HG02943 (cell line): ENCODE measurements around the gene AMPD3.

ENCODE experiments used
- ATAC-seq: cut with Tn5 transposase; IDR thresholded peaks from one replicate; pipeline ENCODE4 v1.9.1; 2021; ENCODE audit warnings: mild to moderate bottlenecking, low read depth, moderate library complexity; ENCODE audit not compliant: unreplicated experiment

Gene AMPD3

GRCh38 chr11:10454878-10455631 lies at the start of gene AMPD3:
TSS of gene AMPD3 (plus strand) at chr11:10455264. CDS start at chr11:10461520, 6,256 bp downstream.
- no peak for ATAC-seq

GRCh38 chr11:10405865-10406592 lies 49.0 kb upstream of the AMPD3 start:
- ATAC-seq, result no peak

- no peak for ATAC-seq
Measured at GRCh38 chr11:10407055-10407454, 48.0 kb upstream of the AMPD3 start.

- no peak for ATAC-seq
Measured at GRCh38 chr11:10407749-10408685, 47.0 kb upstream of the AMPD3 start.

- ATAC-seq, result no peak
Measured at GRCh38 chr11:10409207-10409661, 45.8 kb upstream of the AMPD3 start.

GRCh38 chr11:10410106-10410843 lies 44.8 kb upstream of the AMPD3 start:
- no peak for ATAC-seq

GRCh38 chr11:10410844-10411200 lies 44.2 kb upstream of the AMPD3 start:
- no peak for ATAC-seq

- ATAC-seq, result no peak
Measured at GRCh38 chr11:10412266-10412665, 42.8 kb upstream of the AMPD3 start.

GRCh38 chr11:10413268-10413667 lies 41.8 kb upstream of the AMPD3 start:
- ATAC-seq, result no peak

GRCh38 chr11:10414181-10414580 lies 40.9 kb upstream of the AMPD3 start:
- no peak for ATAC-seq

GRCh38 chr11:10414659-10415058 lies 40.4 kb upstream of the AMPD3 start:
- no peak for ATAC-seq

- ATAC-seq, result no peak
Measured at GRCh38 chr11:10415817-10416392, 39.2 kb upstream of the AMPD3 start.

GRCh38 chr11:10418259-10418949 lies 36.7 kb upstream of the AMPD3 start:
- no peak for ATAC-seq

GRCh38 chr11:10418950-10419310 lies 36.1 kb upstream of the AMPD3 start:
- no peak for ATAC-seq

GRCh38 chr11:10426475-10426874 lies 28.6 kb upstream of the AMPD3 start:
- ATAC-seq, result no peak

GRCh38 chr11:10428453-10428852 lies 26.6 kb upstream of the AMPD3 start:
- ATAC-seq, result no peak

GRCh38 chr11:10429526-10429925 lies 25.5 kb upstream of the AMPD3 start:
- ATAC-seq, result no peak

- ATAC-seq, result no peak
Measured at GRCh38 chr11:10432493-10432892, 22.6 kb upstream of the AMPD3 start.

- ATAC-seq, result no peak
Measured at GRCh38 chr11:10432971-10433370, 22.1 kb upstream of the AMPD3 start.
